Activated CD4-positive, CD25-positive, alpha-beta regulatory T cell treated with anti-CD3 and anti-CD28 coated beads, Interleukin-2, amount 50 U/mL, for 72 hours (primary cell): Measurements from ENCODE around the gene RLN3.
"Not testable (repeated sequence)": the region's sequence is repeated elsewhere in the genome, so short reads cannot be mapped to it uniquely, and the experiment has no call there.

ENCODE experiments used
- DNase-seq: peaks from one replicate; pipeline ENCODE4 v3.0.0; 2021

Gene RLN3

DNA sequence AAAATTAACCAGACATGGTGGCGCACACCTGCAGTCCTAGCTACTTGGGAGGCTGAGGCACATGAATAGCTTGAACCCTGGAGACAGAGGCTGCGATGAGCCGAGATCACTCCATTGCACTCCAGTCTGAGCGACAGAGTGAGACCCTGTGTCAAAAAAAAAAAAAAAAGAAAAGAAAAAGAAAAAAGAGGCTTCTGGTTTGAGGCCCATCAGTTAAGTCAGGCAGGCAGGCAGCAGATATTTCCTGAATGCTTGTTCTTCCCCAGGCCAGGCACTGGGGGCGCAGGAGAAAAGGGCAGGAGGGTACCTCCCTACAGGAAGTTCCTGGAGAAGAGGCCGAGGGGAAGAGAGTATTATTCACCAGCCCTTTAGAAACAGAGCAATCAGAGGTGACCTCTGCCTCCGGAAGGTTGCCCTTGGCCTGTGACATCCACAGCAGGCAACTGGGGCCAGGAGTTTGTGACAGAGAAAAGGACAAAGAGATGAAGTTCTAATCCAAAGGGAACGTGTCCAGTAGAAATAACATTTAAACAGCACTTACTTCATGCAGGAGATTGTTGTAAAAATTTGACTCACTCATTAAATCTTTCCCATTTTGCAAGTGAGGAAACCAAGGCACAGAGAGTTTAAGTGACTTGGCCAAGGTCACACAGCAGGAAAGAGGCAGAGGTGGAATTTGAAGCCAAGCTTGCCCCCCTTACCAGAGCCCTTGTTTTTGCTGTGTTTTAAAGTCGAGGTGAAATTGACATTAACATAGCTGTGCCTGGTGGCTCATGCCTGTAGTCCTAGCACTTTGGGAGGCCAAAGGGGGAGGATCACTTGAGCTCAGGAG, 4.3 kb upstream of the RLN3 start:
- DNase-seq, result no peak

DNA sequence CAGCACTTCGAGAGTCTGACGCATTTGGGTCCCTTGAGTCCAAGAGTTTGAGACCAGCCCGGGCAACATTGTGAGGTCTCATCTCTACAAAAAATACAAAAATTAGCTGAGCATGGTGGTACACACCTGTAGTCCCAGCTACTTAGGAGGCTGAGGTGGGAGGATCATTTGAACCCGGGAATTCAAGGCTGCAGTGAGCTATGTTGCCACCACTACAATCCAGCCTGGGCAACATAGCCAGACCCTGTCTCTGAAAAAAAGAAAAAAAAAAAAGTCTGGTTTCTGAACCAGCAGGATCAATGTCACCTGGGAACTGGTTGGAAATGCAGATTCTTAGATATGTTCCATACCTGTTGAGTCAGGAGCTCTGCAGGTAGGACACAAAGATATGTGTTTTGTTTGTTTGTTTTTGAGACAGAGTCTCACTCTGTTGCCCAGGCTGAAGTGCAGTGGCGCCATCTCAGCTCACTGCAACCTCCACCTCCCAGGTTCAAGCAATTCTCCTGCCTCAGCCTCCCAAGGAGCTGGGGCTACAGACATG, 1.2 kb upstream of the RLN3 start:
- not testable (repeated sequence) for DNase-seq

DNA sequence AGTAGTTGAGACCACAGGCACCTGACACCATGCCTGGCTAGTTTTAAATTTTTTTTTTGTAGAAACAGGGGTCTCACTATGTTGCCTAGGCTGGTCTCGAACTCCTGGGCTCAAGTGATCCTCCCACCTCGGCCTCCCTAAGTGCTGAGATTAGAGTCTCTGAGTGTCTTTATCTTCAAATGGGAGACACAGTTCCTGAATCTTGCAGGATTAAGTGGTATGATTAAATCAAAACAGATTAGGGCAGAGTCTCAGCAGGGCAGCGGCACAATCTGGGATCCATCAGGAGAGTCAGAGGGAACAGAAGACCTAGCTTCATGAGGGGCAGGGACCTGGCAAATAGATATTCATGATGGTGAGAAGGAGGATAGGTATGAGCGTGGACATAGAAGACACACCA, 953 bp downstream of the RLN3 start:
- DNase-seq, result no peak

DNA sequence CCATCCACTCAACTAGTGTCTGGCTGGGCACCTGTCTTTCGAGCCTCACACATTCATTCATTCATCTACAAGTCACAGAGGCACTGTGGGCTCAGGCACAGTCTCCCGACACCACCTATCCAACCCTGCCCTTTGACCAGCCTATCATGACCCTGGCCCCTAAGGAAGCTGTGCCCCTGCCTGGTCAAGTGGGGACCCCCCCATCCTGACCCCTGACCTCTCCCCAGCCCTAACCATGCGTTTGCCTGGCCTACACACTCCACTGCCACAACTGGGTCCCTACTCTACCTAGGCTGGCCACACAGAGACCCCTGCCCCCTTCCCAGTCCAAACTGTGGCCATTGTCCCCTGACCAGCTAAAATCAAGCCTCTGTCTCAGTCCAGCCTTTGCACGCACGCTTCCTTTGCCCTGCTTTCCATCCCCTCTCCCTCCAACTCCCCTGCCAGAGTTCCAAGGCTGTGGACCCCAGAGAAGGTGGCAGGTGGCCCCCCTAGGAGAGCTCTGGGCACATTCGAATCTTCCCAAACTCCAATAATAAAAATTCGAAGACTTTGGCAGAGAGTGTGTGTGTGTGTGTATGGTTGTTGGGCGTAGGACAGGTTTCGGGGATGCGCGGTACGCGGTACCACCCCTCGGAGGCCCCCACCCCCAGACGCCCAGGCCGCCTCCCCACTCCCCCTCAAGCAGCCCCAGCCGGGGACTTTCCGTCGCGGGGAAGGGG, 3.2 kb downstream of the RLN3 start:
- no peak for DNase-seq

DNA sequence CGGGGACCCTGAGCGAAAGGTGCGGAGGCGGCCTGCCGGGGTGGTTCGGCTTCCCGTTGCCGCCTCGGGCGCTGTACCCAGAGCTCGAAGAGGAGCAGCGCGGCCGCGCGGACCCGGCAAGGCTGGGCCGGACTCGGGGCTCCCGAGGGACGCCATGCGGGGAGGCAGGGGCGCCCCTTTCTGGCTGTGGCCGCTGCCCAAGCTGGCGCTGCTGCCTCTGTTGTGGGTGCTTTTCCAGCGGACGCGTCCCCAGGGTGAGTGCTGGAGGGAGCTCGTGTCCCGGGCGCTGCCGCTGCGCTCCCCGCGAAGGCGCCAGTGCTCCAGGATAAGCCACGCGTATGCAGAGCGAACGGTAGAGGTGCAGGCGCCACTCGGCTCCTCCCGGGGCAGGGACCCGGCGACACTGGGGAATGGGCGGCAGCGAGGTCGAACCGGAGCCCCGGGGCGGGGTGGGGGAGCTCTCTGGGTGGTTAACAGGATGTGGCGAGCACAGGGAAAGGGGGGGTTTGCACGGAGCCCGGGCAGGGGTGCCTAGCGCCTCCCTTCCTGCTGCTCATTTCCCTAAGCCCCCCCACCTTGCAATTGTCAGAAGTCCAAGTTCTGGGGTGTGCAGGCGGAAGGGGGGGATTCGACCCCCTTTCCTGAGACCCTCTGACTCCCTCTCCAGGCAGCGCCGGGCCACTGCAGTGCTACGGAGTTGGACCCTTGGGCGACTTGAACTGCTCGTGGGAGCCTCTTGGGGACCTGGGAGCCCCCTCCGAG, 4.0 kb downstream of the RLN3 start, which contains the start of gene IL27RA:
IL27RA (plus strand) TSS at position 44 of the 762 bp plus-strand sequence; CDS start at position 155, 111 bp downstream.
- peak; percentile 77 for DNase-seq

DNA sequence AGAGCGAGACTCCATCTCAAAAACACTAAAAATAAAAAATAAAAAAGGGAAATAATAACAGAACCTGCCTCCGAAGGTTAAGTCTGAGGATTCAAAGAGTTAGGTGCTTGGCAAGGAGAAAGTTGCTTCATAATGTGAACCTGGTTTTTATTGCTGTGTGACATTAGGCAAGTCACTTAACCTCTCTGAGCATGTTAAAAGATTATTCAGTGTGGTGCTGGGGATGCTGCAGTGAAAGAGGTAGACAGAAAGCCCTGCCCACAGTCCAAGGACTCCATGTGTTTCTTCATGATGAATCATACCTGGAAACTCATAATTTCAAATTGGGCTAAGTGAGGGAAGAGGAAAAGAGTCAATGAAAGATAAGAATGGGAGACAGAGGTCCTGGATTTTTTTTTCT, 6.0 kb downstream of the RLN3 start:
- no peak for DNase-seq

DNA sequence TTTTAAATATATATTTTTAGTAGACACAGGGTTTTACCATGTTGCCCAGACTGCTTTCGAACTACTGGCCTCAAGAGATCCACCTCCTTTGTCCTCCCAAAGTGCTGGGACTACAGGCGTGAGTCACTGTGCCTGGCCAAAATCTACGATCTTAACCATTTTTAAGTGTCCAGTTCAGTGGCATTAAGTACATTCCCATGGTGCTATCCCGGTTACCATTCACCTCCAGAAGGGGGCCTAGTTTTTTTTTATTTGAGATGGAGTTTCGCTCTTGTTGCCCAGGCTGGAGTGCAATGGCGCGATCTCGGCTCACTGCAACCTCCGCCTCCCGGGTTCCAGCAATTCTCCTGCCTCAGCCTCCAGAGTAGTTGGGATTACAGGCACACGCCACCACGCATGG, 7.2 kb downstream of the RLN3 start:
- DNase-seq, result not testable (repeated sequence)

DNA sequence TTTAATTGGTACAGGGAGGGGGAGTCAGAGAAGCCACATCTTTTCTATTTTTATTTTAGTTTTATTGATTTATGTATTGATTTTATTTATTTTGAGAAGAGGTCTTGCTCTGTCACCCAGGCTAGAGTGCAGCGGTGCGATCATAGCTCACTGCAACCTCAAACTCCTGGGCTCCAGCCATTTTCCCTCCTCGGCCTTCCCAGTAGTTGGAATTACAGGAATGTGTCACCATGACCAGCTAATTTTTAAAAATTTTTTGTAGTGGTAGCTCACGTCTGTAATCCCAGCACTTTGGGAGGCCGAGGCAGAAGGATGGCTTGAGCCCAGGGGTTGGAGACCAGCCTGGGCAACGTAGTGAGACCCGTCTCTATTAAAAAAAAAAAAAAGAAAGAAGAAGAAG, 7.8 kb downstream of the RLN3 start:
- DNase-seq, result no peak

DNA sequence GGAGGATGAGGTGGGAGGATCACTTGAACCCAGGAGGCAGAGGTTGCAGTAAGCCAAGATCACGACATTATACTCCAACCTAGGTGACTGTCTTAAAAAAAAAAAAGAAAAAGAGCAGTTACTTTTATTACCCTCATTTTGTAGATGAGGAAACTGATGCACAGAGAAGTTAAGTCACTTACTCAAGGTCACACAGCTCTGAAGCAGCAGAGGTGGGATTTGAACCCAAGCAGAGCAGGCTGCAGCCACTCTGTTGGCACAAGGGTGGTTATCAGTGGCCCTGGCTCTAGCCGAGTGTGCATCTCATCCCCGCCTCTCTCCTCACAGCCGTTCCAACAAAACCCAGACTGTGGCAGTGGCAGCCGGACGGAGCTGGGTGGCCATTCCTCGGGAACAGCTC, 11.2 kb downstream of the RLN3 start:
- no peak for DNase-seq

DNA sequence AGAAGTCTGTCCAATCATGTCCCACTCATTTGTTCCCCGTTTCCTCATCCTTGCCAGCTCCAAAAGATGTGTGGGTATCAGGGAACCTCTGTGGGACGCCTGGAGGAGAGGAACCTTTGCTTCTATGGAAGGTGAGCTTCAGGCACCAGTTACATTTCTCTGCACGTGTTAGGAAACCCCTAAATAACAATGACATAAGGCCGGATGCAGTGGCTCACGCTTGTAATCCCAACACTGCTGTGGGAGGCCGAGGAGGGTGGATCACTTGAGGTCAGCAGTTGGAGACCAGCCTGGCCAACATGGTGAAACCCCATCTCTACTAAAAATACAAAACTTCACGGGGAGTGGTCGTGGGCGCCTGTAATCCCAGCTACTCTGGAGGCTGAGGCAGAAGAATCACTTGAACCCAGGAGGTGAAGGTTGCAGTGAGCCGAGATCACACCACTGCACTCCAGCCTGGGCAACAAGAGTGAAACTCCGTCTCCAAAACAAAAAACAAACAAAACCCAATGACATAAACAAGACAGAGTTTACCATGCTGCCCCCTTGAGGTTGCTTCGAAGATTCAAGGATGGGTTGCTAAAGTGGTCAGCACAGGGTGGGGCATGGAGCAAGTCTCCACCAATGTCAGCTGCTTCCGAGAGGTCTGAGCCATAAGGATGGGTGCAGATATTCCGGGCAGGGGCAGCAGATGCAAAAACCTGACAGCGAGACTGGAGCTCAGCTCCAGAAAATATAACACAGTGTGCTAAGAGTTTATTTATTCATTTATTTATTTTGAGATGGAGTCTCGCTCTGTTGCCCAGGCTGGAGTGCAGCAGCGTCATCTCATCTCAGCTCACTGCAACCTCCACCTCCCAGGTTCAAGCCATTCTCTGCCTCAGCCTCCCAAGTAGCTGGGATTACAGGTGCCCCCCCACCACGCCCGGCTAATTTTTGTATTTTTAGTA, 15.0 kb downstream of the RLN3 start:
- not testable (repeated sequence) for DNase-seq

DNA sequence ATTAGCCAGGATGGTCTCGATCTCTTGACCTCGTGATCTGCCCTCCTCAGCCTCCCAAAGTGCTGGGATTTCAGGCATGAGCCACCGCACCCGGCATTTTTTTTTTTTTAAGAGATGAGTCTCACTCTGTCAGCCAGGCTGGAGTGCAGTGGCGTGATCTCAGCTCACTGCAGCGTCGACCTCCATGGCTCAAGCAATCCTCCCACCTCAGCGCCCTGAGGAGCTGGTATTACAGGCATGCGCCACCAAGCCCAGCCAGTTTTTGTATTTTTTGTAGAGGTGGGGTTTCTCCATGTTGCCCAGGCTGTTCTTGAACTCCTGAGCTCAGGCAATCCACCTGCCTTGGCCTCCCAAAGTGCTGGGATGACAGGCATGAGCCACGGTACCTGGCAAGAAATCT, 19.9 kb downstream of the RLN3 start:
- DNase-seq, result not testable (repeated sequence)

DNA sequence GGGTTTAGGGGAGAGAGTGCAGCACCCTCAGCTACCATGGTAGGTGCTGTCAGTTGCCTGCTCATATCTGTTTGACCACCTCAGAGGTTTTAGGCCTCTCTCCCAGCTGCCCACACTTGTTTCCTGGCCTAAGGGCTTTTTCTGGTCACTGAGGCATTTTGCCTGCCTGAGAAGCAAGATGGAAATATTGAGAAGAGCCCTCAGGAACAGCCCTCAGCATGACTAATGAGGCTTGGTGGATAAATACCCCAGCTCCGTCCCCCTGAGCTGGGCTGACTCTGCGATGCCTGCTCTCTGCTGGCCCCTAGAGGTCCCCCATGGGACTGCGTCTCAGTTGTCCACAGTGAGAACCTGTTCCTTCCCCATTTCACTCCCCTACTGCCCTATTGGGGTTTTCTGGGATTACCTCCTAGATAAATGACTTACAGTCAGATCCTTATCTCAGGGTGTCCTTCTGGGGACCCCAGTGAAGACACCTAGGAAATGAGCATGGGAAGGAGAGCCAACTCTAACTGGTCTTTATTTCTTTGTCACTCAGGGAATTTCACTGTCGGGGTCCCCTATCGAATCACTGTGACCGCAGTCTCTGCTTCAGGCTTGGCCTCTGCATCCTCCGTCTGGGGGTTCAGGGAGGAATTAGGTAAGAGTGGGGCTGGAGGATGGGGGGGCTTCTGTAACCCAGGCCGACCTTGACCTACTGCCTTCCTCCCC, 20.6 kb downstream of the RLN3 start:
- DNase-seq, result peak; percentile 85

DNA sequence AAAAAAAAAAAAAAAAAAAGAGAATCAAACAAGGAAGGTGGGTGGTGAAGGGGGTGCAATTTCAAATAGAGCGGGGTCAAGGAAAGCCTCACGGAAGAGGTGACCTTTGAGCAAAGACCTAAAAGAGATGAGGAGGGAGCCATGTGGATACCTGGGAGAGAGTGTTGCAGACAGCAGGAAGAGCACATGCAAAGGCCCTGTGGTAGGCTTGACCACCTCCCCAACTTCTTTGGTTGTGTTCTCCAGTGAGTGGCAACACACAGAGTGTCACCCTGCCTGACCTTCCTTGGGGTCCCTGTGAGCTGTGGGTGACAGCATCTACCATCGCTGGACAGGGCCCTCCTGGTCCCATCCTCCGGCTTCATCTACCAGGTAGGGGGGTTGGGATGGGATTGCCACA, 22.6 kb downstream of the RLN3 start:
- no peak for DNase-seq

DNA sequence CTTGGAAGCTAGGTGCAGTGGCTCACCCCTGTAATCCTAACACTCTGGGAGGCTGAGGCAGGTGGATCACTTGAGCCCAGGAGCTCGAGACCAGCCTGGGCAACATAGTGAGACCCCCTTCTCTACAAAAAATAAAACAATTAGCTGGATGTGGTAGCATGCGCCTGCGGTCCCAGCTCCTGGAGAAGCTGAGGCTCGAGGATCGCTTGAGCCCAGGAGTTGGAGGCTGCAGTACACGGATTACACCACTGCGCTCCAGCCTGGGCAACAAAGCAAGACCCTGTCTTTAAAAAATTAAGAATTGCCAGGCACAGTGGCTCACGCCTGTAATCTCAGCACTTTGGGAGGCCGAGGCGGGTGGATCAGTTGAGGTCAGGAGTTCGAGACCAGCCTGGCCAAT, 23.0 kb downstream of the RLN3 start:
- not testable (repeated sequence) for DNase-seq

DNA sequence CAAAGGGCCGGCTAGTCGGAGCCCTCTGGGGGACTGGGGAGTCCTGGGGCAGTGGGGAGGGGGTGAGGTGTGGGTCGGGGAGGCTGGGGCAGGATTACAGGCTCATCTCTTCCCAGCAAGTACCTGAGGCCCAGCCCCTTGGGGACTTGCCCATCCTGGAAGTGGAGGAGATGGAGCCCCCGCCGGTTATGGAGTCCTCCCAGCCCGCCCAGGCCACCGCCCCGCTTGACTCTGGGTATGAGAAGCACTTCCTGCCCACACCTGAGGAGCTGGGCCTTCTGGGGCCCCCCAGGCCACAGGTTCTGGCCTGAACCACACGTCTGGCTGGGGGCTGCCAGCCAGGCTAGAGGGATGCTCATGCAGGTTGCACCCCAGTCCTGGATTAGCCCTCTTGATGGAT, 24.0 kb downstream of the RLN3 start:
- DNase-seq, result no peak

DNA sequence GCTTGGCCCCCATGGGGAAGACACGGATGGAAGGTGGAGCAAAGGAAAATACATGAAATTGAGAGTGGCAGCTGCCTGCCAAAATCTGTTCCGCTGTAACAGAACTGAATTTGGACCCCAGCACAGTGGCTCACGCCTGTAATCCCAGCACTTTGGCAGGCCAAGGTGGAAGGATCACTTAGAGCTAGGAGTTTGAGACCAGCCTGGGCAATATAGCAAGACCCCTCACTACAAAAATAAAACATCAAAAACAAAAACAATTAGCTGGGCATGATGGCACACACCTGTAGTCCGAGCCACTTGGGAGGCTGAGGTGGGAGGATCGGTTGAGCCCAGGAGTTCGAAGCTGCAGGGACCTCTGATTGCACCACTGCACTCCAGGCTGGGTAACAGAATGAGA, 24.5 kb downstream of the RLN3 start:
- no peak for DNase-seq

DNA sequence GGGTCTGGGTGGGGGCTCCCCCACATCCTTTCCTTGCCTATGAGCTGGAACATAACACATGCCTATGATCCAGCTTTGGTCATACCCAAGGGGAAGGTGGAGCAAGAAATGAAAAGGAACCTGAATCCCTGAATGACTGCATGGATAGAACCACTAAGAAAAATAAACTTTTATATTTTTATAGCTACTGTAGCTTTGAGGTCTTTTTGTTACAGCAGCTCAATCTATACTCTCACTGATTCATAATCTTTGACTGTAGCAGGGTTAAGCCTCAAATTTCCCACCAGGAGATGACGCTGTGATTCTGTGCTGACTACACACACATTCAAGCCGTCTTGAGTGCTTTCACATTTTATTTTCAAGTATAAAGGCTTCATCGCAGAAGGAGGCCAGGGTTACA, 25.1 kb downstream of the RLN3 start:
- DNase-seq, result no peak

DNA sequence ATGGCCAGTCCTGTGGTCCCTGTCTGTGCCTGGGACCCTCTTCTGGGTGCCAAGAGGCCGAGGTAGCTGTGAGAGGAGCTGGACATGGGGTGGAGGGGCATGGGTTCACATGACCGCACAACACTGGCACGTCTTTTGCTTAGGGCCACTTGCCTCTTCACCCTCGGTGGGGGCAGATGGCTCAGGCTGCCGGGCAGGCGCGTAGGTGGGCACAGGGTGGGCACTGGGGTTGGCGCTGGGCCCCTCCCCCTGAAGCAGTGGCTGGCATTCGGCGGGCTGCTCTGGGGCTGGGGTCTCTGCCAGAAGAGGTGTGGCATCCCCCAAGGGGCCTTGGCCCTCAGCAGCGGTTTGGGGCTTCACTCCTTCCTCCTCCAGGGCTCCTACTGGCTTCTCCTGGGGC, 25.6 kb downstream of the RLN3 start:
- no peak for DNase-seq

DNA sequence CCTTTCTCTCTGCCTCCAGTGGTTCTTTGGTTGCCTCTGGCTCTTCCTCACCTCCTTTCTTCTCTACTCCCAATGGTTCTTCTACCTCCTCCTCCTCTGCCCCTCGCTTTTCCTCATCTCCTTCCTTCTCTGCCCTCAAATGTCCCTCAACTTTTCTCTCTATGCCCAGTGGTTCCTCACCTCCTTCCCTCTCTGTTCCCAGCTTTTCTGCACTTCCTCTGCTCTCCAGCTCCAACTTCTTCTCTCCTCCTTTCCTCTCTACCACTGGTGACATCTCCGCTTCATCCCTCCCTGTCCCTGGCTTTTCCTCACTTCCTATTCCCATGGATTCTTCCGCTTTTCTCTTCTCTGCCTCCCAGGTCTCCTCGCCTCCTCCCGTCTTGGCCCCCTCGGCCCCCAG, 26.2 kb downstream of the RLN3 start:
- no peak for DNase-seq

DNA sequence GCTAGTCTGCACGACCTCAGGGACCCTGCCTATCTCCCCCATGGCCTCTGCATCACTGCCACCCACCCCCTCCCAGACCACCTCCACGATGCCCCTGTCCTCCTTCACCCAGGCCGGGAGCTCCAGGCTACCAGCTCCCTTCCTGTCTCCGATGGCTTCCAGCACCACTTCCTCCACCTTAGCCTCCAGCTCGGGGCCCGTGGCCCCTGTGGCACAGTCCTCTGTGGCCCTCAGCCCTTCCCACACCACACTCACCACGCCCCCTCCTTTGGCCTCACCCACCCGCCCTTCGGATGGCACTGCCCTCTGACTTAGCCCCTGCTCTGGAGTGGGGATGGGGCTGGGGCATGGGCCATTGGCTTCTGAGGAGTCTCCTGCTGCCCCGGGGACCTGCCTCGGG, 26.8 kb downstream of the RLN3 start:
- no peak for DNase-seq

DNA sequence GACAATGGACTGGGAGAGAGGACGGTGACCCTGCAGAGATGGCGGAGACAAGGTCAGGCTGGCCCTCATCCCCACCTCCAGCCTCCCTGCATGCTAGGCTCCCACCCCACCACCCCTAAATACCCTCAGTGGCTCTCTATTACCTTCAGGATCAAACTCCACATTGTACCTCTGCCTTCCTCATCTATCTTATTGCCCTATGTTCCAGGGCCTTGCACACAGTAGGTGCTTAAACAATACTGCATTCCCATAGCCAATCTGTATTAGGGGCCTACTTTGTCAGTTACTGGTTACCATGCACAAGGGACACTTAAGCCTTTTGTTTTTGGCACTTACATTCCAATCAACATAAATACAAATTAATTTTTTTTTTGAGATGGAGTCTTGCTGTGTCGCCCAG, 27.4 kb downstream of the RLN3 start:
- DNase-seq, result no peak
